Measurements from ENCODE around the gene STK11IP.

The STK11IP gene

GRCh38 chr2:219578811-219579613 lies 18.6 kb upstream of the STK11IP start:
- DNase-seq = no peak

DNA sequence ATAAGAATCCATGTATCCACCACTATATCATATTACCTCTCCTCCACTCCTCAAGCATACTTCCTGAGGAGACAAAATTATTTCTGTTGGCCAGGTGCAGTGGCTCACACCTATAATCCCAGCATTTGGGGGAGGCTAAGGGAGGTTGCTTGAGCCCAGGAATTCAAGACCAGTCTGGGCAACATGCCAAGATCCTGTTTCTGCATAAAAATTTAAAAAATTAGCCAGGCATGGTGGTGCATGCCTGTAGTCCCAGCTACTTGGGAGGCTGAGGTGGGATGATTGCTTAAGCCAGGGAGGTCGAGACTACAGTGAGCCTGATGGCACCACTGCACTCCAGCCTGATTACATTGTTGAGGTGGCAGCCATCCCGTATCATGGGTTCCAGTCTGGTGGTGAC lies 16.3 kb upstream of the STK11IP start:
- no peak for DNase-seq

- DNase-seq = no peak
Measured at GRCh38 chr2:219591091-219591490, 6.6 kb upstream of the STK11IP start.

DNA sequence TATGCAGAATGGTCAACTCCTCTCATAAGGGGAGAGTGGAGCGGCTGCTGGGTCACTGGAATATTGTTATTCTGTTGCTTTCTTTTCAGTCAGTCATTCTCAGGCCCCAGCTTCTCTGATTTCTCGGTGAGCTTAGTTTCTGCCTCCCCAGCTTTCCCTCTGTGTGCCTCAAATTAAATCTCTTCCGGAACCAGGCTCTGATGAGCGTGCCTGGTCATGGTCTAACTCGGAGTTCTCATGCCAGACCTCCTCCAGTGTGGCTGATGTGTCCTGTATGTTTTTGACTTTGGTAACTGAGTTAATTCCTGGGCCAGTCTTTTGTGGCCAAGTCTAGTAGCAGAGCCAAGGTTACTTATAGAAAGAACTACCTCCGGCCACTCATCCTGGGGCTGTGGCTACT lies 4.9 kb upstream of the STK11IP start:
- no peak for DNase-seq

DNA sequence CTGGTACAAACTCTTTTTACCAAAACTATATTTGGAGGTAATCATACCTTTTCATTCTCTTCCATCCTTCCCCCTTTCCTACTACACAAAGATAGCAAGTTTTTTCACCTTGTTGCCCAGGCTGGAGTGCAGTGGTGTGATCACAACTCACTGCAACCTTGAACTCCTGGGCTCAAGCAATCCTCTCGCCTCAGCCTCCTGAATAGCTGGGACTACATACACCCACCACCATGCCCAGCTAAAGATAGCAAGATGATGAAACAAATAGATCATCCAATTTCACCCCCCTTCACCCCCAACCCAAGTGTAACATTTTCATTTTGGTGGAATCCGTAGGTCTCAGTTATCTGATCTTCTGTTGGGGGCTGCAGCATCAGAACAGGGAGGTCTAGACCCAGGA lies 4.5 kb upstream of the STK11IP start:
- DNase-seq = no peak

- no peak for DNase-seq
Measured at GRCh38 chr2:219595256-219595655, 2.4 kb upstream of the STK11IP start.

GRCh38 chr2:219596954-219597551 lies 604 bp upstream of the STK11IP start:
- no peak for DNase-seq

DNA sequence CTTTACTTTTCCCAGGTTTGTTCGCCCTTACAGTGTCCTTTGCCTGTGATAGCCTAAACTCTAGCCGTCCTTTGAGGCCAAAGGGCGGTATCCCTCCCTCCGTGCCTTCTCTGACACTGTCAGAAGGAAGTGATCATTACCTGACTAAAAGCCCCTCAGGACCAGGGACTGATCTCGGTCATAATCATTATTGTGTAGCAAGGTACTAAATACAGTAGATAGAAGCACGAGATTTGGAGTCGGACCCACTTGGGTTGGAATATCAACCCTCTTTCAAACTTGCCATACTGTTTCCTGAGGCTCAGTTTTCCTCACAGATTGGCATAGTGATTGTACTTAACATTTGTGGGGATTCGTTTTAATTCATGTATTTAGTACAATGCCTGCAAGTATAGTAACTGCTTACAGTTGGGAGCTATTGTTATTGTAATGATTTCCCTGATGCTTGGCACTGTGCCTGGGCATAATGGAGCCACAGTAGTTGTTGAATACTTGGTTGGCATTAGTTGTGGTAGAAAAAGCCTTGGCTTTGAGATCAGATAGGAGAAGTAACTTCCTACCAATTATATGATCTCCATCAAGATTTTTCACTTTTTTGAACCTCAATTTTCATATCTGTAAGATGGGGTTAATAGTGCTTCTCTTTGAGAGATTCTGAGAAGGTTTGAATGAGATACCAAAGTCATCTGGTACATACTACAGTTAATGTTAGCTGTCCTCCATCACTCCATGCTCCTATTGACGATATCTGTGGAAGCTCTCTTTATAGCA lies 836 bp downstream of the STK11IP start:
- DNase-seq = no peak

DNA sequence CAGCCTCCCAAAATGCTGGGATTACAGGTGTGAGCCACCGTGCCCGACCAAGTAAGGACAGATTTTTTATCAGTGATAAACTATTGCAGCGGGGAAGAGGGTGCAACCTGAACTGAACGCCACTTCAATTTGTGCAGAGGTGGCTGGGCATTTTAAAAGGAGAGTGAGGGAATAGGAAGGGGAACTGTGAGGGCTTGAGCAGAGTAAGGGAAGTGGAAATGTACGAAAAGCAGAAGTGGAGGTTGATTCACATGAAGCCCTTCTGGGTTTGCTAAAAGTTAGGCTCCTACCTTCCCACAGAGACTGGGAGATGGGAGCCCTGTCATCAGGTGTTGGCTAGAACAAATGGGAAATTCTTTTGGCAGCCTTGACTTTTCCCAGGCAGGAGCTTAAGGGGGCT lies 6.1 kb downstream of the STK11IP start:
- DNase-seq = no peak

DNA sequence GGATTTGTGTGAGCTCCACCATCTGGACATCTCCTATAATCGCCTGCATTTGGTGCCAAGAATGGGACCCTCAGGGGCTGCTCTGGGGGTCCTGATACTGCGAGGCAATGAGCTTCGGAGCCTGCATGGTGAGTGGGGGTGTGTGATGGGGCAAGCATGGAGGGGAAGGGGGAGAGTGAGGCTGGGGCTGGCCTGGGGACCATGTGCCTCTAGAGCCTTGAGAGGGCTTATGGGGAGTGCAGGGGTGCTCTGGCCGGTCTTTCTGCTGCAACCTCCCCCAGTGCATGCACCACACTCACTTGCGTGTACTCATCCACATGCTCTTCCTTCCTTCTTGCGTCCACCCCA lies 7.9 kb downstream of the STK11IP start:
- no peak for DNase-seq

DNA sequence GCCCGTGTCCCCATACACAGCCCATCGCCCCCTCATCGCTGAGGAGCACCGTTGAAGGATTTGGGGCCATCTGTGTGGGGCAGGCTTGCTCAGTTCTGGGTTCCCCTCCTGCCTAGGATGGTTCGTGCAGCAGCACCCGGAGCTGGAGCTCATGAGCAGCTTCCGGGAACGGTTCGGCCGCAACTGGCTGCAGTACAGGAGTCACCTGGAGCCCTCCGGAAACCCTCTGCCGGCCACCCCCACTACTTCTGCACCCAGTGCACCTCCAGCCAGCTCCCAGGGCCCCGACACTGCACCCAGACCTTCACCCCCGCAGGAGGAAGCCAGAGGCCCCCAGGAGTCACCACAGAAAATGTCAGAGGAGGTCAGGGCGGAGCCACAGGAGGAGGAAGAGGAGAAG lies 10.3 kb downstream of the STK11IP start:
- DNase-seq = no peak

- DNase-seq = no peak
Measured at GRCh38 chr2:219608399-219608964, 10.8 kb downstream of the STK11IP start.

GRCh38 chr2:219609149-219609750 lies 11.6 kb downstream of the STK11IP start:
- no peak for DNase-seq

DNA sequence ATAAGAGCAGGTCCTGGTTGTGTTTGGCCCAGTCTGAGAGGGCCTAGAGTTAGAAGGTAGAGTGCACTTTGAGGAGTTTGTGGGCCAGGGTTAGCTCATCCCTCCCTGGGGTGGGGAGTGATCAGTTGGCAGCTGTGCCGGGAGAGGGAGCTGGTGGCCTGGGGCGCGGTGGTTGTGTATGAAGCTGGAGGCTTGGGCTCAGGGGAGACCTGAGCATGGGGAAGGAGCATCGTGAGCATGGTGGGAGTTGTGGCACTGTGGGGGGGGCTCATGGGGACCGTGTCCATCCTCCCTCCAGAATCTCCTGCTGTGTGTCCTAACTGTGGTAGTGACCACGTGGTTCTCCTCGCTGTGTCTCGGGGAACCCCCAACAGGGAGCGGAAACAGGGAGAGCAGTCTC lies 13.6 kb downstream of the STK11IP start:
- no peak for DNase-seq

DNA sequence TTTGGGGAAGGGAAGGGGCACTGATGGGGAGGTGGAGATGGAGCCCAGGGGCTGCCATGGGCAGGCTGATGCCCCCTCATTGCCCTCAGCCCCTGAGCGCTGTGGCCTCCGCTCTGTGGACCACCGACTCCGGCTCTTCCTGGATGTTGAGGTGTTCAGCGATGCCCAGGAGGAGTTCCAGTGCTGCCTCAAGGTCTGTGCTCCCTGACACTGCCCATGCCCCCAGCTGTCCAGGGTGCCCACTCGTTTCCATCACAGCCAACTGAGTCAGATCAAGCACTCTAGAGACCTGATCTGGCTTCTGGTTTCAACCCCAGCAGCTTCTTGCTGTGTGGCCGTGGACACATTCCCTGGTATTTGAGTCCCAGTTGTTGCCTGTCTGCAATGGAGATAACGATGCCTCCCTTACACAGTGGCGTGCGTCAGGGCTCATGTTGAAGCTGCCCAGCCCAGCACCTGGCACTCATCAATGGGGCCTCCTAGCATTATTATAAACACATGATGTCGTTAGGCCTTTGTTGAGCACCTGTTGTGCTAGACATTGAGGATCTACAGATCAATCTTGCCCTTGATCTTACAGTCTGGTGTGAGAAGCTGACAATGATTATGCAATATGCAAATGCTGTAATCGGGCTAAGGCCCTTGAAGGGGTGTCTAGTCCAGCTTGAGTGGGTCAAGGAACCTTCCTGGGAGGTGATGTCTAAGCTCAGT lies 14.4 kb downstream of the STK11IP start:
- DNase-seq = no peak

DNA sequence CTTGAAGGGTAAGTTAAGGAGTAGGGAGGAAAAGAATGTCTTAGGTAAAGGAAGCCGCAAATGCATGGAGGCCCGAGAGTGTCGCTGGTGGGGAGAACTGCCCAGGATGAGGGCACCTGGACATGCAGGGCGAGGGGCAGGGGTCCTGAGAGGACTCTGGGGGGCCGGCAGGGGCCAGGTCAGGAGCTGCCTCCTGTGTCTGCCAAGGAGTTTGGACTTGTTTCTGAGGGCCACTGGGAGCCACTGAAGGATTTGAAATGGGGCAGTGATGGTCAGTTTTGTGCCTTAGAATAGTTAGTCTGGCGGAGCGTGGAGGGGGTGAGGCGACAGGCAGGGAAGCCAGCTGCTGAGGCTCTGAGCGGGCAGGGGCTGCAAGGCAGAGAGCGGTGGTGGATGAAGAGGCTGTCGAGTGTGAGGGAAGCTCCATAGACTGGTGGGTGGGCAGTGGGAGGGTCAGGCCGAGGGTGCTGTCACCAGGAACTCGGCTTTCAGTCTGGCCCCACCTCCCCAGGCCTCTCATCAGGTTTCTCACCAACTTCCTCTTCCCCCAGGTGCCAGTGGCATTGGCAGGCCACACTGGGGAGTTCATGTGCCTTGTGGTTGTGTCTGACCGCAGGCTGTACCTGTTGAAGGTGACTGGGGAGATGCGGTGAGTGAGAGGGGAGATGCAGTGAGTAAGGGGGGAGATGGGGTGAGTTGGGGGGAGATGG lies 15.1 kb downstream of the STK11IP start:
- no peak for DNase-seq

- no peak for DNase-seq
Measured at GRCh38 chr2:219613461-219614070, 15.9 kb downstream of the STK11IP start.

DNA sequence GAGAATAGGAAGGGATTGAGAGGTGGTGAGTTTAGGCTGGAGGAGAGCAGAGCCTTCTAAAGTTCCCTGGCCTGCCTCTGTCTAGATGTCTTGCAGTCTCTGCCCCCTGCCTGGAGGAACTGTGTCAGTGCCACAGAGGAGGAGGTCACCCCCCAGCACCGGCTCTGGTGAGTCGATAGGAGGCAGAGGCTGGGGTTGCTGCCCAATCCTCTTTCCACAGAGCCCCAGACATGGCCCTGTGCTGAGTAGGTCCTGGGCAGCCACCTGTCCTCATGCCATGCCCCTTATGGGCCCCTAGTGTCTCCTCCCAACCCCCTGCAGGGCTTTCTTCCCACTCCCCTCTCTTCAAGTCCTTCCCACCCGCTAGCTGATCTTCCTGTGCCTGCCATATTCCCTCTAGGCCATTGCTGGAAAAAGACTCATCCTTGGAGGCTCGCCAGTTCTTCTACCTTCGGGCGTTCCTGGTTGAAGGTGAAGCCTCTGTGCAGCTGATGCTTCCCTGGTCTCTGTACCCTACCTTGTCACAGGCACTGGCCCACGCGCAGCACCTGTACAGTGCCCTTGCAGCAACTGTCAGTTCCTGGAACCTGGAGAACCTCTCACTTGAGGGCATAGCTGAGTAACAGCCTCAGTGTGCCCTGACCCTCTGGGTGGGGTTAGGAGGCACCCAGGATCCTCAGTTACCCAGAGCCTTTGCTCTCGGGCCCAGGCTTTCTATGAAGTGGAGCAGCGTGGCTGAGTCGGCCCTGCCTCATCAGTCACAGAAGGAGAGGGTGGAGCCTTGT lies 16.6 kb downstream of the STK11IP start:
- DNase-seq = no peak

GRCh38 chr2:219615036-219615435 lies 17.4 kb downstream of the STK11IP start:
- DNase-seq = no peak

GRCh38 chr2:219615894-219616293 lies 18.2 kb downstream of the STK11IP start:
- DNase-seq = no peak

GRCh38 chr2:219616550-219616949 lies 18.9 kb downstream of the STK11IP start:
- DNase-seq = no peak
